Skeletal muscle satellite cell (primary cell): Measurements from ENCODE around the gene PPP2R5C.
A peak's percentile ranks its signal among the peaks of the same experiment; 100 is the strongest.

Source experiments
- H3K27me3 ChIP-seq: 2 replicates; pipeline ENCODE4 v1.7.0; 2013; ENCODE audit warnings: low read length; ENCODE audit not compliant: control insufficient read depth, insufficient read depth
- H3K36me3 ChIP-seq: 2 replicates; pipeline ENCODE4 v1.7.0; 2013; ENCODE audit warnings: mild to moderate bottlenecking, control low read depth, low read length; ENCODE audit not compliant: insufficient read depth
- H3K4me1 ChIP-seq: 2 replicates; pipeline ENCODE4 v1.7.0; 2013; ENCODE audit warnings: low read length; ENCODE audit not compliant: control insufficient read depth, insufficient read depth
- H3K4me2 ChIP-seq: 2 replicates; pipeline ENCODE4 v1.7.0; 2013; ENCODE audit warnings: mild to moderate bottlenecking, low read length
- H3K4me3 ChIP-seq: 2 replicates; pipeline ENCODE4 v1.7.0; 2013; ENCODE audit warnings: low read length
- H3K9ac ChIP-seq: 2 replicates; pipeline ENCODE4 v1.7.0; 2013; ENCODE audit warnings: mild to moderate bottlenecking, low read depth, low read length, moderate library complexity
- H3K9me3 ChIP-seq: replicated peaks from 2 replicates; pipeline ENCODE4 v1.7.0; 2013; ENCODE audit warnings: mild to moderate bottlenecking, control low read depth, low read length

PPP2R5C gene

GRCh38 chr14:101760138-101761011 is 1.1 kb upstream of the PPP2R5C start:
- peaks cover 5% of the 10 kb centered on the region for H3K4me1 ChIP-seq
- peak overlapping the region; percentile 70 for H3K4me2 ChIP-seq
- H3K27me3 ChIP-seq: peaks cover 38% of the 10 kb centered on the region
- no peaks in the 10 kb centered on the region for H3K9me3 ChIP-seq
- no peaks in the 10 kb centered on the region for H3K36me3 ChIP-seq
- no peak overlapping the region for H3K9ac ChIP-seq
- H3K4me3 ChIP-seq: peak overlapping the region; percentile 56

- peaks cover 22% of the 10 kb centered on the region for H3K27me3 ChIP-seq
- H3K4me2 ChIP-seq: peak overlapping the region; percentile 92
- H3K36me3 ChIP-seq: peaks cover 5% of the 10 kb centered on the region
- H3K9me3 ChIP-seq: no peaks in the 10 kb centered on the region
- peak overlapping the region; percentile 78 for H3K9ac ChIP-seq
- peaks cover 5% of the 10 kb centered on the region for H3K4me1 ChIP-seq
- peak overlapping the region; percentile 79 for H3K4me3 ChIP-seq
Measured at GRCh38 chr14:101761881-101762529, 496 bp downstream of the PPP2R5C start.

- Histone ChIP-seq H3K4me3 (peak overlapping the region; percentile 79), H3K36me3 (peaks cover 5% of the 10 kb centered on the region), H3K9ac (peak overlapping the region; percentile 78), H3K9me3 (no peaks in the 10 kb centered on the region), H3K4me2 (peak overlapping the region; percentile 92), H3K4me1 (peaks cover 5% of the 10 kb centered on the region), H3K27me3 (peaks cover 17% of the 10 kb centered on the region)
Measured at GRCh38 chr14:101762530-101763101, 1.1 kb downstream of the PPP2R5C start.

- Histone ChIP-seq H3K9ac (no peak overlapping the region), H3K4me1 (peaks cover 5% of the 10 kb centered on the region), H3K4me2 (no peak overlapping the region), H3K27me3 (peaks cover 4% of the 10 kb centered on the region), H3K9me3 (no peaks in the 10 kb centered on the region), H3K36me3 (peaks cover 5% of the 10 kb centered on the region), H3K4me3 (no peak overlapping the region)
Measured at GRCh38 chr14:101763941-101764709, 2.6 kb downstream of the PPP2R5C start.

GRCh38 chr14:101767618-101768362 is 6.3 kb downstream of the PPP2R5C start:
- H3K9ac ChIP-seq: no peak overlapping the region

GRCh38 chr14:101770183-101770582 is 8.7 kb downstream of the PPP2R5C start:
- H3K9ac ChIP-seq: no peak overlapping the region
- H3K4me3 ChIP-seq: no peak overlapping the region
- peaks cover 3% of the 10 kb centered on the region for H3K27me3 ChIP-seq
- no peaks in the 10 kb centered on the region for H3K4me1 ChIP-seq
- H3K9me3 ChIP-seq: no peaks in the 10 kb centered on the region
- H3K4me2 ChIP-seq: no peak overlapping the region
- H3K36me3 ChIP-seq: peaks cover 5% of the 10 kb centered on the region

More at GRCh38 chr14:101767618-101768362, 6.3 kb downstream of the PPP2R5C start:
- H3K36me3 ChIP-seq: peaks cover 5% of the 10 kb centered on the region
- H3K27me3 ChIP-seq: no peaks in the 10 kb centered on the region
- H3K4me1 ChIP-seq: no peaks in the 10 kb centered on the region
- no peak overlapping the region for H3K4me3 ChIP-seq
- no peaks in the 10 kb centered on the region for H3K9me3 ChIP-seq
- H3K4me2 ChIP-seq: no peak overlapping the region

GRCh38 chr14:101772770-101773169 is 11.3 kb downstream of the PPP2R5C start:
- Histone ChIP-seq H3K4me1 (no peaks in the 10 kb centered on the region), H3K4me3 (no peak overlapping the region), H3K9ac (no peak overlapping the region), H3K27me3 (peaks cover 3% of the 10 kb centered on the region), H3K9me3 (no peaks in the 10 kb centered on the region), H3K36me3 (no peaks in the 10 kb centered on the region), H3K4me2 (no peak overlapping the region)

- H3K9ac ChIP-seq: no peak overlapping the region
- H3K9me3 ChIP-seq: no peaks in the 10 kb centered on the region
- H3K4me2 ChIP-seq: no peak overlapping the region
- no peak overlapping the region for H3K4me3 ChIP-seq
- H3K4me1 ChIP-seq: no peaks in the 10 kb centered on the region
- peaks cover 5% of the 10 kb centered on the region for H3K27me3 ChIP-seq
- H3K36me3 ChIP-seq: no peaks in the 10 kb centered on the region
Measured at GRCh38 chr14:101773378-101773777, 11.9 kb downstream of the PPP2R5C start.

- Histone ChIP-seq H3K27me3 (peaks cover 8% of the 10 kb centered on the region), H3K9ac (no peak overlapping the region), H3K4me2 (no peak overlapping the region), H3K4me1 (no peaks in the 10 kb centered on the region), H3K4me3 (no peak overlapping the region), H3K9me3 (no peaks in the 10 kb centered on the region), H3K36me3 (no peaks in the 10 kb centered on the region)
Measured at GRCh38 chr14:101774006-101774795, 12.7 kb downstream of the PPP2R5C start.

GRCh38 chr14:101774814-101775213 is 13.3 kb downstream of the PPP2R5C start:
- Histone ChIP-seq H3K4me1 (no peaks in the 10 kb centered on the region), H3K9ac (no peak overlapping the region), H3K9me3 (no peaks in the 10 kb centered on the region), H3K4me2 (no peak overlapping the region), H3K27me3 (peaks cover 14% of the 10 kb centered on the region), H3K36me3 (no peaks in the 10 kb centered on the region), H3K4me3 (no peak overlapping the region)
